Kidney epithelial cell (primary cell): ENCODE data around the gene PTPN14. TPM values are rescaled to one million over a fixed set of nuclear protein-coding genes. Genes with fewer than 3 reads are reported as not detected.

Experiments
- DNase-seq: peaks from one replicate; pipeline ENCODE4 v3.0.0-alpha.2; 2010; ENCODE audit warnings: low read depth
- H3K27me3 ChIP-seq: 2 replicates; pipeline ENCODE4 v1.6.0; 2011; ENCODE audit warnings: low read length; ENCODE audit not compliant: control insufficient read depth, insufficient read depth
- H3K36me3 ChIP-seq: 2 replicates; pipeline ENCODE4 v1.5.1; 2011; ENCODE audit warnings: low read length; ENCODE audit not compliant: control insufficient read depth, insufficient read depth
- H3K4me3 ChIP-seq: 2 replicates; pipeline ENCODE4 v1.5.1; 2011; ENCODE audit warnings: low read depth, mild to moderate bottlenecking, control low read depth, low read length
- total RNA-seq: library from RNA; depleted of rRNA; stranded (reverse); fragments of >200 nt; gene quantifications from 2 replicates; pipeline ENCODE4 v1.2.3, GENCODE V29; 2015
- TF ChIP-seq, protein P1 (sequence below): IDR thresholded peaks from 2 replicates; pipeline ENCODE4 v1.5.1; 2011; ENCODE audit warnings: mild to moderate bottlenecking, moderate library complexity, low read length, control low read depth, inconsistent platforms; ENCODE audit not compliant: insufficient read depth, poor library complexity, severe bottlenecking

Gene PTPN14
- total RNA-seq, 1 donor from 2014 or later: 30.7 TPM

DNA sequence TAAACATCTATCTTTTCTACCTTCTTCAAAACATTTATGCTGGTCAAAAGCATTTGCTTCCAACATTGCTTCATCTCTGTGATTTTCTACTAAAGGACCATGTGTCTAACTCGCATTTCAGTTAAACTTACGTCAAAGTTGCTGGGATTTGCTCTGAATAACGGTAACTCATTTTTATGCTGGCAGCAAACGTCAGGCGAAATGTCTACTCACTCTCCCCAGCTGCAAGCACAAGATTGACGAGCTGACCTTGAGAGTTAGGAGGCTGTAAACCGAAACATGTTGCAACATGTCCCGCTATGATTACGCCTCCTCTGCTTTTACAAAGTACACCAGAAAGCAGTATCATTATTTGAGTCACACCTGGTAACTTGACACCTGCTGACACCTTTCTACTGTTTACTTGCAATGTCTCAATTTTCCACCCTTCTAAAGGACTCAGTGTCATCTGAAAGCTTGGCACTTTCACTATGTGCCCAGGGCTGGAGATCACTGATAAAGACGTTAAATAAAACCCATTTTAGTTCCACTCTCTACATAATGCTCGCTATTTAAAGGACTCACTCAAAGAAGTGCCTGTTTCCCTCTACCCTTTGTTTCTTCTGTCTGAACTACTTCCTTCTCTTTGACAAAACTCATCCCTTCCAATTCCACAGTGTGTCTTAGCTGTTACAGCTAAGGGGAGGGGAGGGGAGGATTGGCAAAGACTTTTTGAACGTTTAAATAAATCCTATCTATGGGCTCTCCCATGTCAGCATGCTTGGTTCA lies 111.9 kb downstream of the PTPN14 start:
- Histone ChIP-seq H3K36me3 (no peaks in the 10 kb centered on the region), H3K4me3 (no peak overlapping the region), H3K27me3 (no peaks in the 10 kb centered on the region)
- TF ChIP-seq, protein P1, sequence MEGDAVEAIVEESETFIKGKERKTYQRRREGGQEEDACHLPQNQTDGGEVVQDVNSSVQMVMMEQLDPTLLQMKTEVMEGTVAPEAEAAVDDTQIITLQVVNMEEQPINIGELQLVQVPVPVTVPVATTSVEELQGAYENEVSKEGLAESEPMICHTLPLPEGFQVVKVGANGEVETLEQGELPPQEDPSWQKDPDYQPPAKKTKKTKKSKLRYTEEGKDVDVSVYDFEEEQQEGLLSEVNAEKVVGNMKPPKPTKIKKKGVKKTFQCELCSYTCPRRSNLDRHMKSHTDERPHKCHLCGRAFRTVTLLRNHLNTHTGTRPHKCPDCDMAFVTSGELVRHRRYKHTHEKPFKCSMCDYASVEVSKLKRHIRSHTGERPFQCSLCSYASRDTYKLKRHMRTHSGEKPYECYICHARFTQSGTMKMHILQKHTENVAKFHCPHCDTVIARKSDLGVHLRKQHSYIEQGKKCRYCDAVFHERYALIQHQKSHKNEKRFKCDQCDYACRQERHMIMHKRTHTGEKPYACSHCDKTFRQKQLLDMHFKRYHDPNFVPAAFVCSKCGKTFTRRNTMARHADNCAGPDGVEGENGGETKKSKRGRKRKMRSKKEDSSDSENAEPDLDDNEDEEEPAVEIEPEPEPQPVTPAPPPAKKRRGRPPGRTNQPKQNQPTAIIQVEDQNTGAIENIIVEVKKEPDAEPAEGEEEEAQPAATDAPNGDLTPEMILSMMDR: no peak
- DNase-seq: peak; percentile 82

DNA sequence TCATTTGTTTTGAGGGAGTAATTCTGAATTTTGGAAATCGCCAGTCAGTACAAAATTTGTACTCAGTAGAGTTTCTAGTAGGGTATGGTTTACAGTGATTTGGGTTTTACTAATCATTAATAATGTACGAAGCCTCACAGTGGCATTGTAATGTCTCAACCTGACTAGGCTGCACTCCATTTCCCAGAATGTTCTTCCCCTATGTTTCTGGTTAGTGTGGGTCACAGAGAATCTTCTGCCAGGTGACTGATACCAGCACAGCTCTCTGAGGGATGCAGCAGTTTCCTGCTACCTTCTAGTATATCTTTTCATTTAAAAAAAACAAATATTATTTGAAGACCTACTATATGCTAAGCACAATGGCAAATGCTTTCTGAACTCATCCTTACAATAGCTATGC lies 112.9 kb downstream of the PTPN14 start:
- DNase-seq: no peak
- Histone ChIP-seq H3K27me3 (no peaks in the 10 kb centered on the region), H3K36me3 (no peaks in the 10 kb centered on the region), H3K4me3 (no peak overlapping the region)
- TF ChIP-seq, protein P1: no peak

DNA sequence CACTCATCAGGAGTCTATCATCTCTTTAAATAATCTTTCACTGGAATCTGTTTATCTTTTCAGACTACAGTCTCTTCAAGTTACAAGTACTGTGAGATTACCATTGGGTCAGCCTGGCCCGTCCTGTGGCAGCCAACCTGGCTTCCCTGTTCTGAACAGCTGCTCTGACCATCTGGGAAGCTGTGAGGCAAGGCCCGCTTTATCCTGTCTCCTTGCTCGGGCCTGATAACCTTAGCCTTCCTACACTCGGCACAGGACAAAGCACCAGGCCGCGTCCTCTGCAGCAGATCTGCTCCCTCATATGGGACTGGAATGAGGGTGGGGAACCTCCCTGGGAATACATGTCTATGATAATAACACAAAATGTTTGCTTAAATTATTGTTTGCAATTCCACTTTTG lies 113.3 kb downstream of the PTPN14 start:
- no peaks in the 10 kb centered on the region for H3K27me3 ChIP-seq
- H3K36me3 ChIP-seq: no peaks in the 10 kb centered on the region
- DNase-seq: no peak
- no peak overlapping the region for H3K4me3 ChIP-seq
- TF ChIP-seq, protein P1: no peak

DNA sequence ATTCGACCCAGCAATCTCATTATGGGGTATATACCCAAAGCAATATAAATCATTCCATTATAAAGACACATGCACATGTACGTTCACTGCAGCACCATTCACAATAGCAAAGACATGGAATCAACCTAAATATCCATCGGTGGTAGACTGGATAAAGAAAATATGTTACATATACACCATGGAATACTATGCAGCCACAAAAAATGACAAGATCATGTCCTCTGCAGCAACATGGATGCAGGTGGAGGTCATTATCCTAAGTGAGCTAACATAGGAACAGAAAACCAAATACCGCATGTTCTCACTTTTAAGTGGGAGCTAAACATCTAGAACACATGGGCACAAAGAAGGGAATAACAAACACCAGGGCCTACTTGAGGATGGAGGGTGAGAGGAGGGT lies 115.5 kb downstream of the PTPN14 start:
- Histone ChIP-seq H3K4me3 (no peak overlapping the region), H3K27me3 (no peaks in the 10 kb centered on the region), H3K36me3 (no peaks in the 10 kb centered on the region)
- DNase-seq: no peak
- TF ChIP-seq, protein P1: no peak

DNA sequence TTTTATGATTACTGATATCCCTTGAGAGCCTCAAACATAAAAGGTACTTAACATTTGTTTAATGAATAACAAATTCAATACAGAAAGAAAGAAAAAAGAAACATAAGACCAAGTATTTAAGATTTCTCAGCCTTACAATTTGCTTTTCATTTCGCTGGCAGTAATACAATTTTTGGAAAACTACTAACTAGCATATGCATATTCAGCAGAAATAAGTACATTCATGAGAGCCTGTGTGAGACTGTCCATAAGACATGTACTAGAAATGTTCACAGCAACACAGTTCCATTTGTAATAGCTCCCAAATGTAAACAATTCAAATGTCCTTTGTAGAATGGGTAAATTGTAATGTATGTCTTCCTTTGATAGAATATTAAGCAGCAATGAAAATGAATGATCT lies 119.2 kb downstream of the PTPN14 start:
- Histone ChIP-seq H3K4me3 (no peak overlapping the region), H3K27me3 (no peaks in the 10 kb centered on the region), H3K36me3 (no peaks in the 10 kb centered on the region)
- no peak for DNase-seq
- TF ChIP-seq, protein P1: no peak
